H1 (cell line): ENCODE measurements around the gene SULT1A4.
"Not testable (repeated sequence)": the region's sequence is repeated elsewhere in the genome, so short reads cannot be mapped to it uniquely, and the experiment has no call there.

Experiments
- EP300 ChIP-seq, 2 experiments: IDR thresholded peaks; 1 replicate in 1 of 2; 2 replicates in 1 of 2; pipeline ENCODE4 v1.6.1; 2011 to 2012; ENCODE audit warnings: low read depth in 2 of 2, low read length in 2 of 2, mild to moderate bottlenecking in 2 of 2, borderline replicate concordance in 1 of 2, inconsistent platforms in 1 of 2, moderate library complexity in 1 of 2
- JUN ChIP-seq: IDR thresholded peaks from 2 replicates; pipeline ENCODE4 v1.6.1; 2011; ENCODE audit warnings: low read depth, mild to moderate bottlenecking, improper control_type of control experiment, low read length
- KDM4A ChIP-seq: IDR thresholded peaks from one replicate; pipeline ENCODE4 v1.7.1; 2012; ENCODE audit warnings: low read depth, mild to moderate bottlenecking, moderate library complexity, low read length, inconsistent platforms; ENCODE audit not compliant: severe bottlenecking
- POLR2A ChIP-seq, 2 experiments: IDR thresholded peaks; 1 replicate in 1 of 2; 2 replicates in 1 of 2; pipeline ENCODE4 v1.6.1; 2011; ENCODE audit warnings: low read depth in 2 of 2, low read length in 2 of 2, mild to moderate bottlenecking in 2 of 2; ENCODE audit errors: control extremely low read depth in 1 of 2
- POLR2AphosphoS5 ChIP-seq: IDR thresholded peaks from 2 replicates; pipeline ENCODE4 v1.6.1; 2011; ENCODE audit warnings: low read depth, low read length
- RAD21 ChIP-seq, 2 experiments: IDR thresholded peaks in 1 of 2; conservative IDR thresholded peaks in 1 of 2; 2 replicates each; pipeline ENCODE4 v1.6.1; 2011; ENCODE audit warnings: low read depth in 2 of 2, low read length in 2 of 2, improper control_type of control experiment in 1 of 2, inconsistent platforms in 1 of 2, mild to moderate bottlenecking in 1 of 2, moderate library complexity in 1 of 2
- RXRA ChIP-seq: IDR thresholded peaks from 2 replicates; pipeline ENCODE4 v1.6.1; 2011; ENCODE audit warnings: low read depth, mild to moderate bottlenecking, low read length, moderate library complexity; ENCODE audit not compliant: insufficient read depth
- SP2 ChIP-seq: IDR thresholded peaks from 2 replicates; pipeline ENCODE4 v1.6.1; 2012; ENCODE audit warnings: mild to moderate bottlenecking, low read length, inconsistent platforms
- TCF12 ChIP-seq: IDR thresholded peaks from 2 replicates; pipeline ENCODE4 v1.6.1; 2011; ENCODE audit warnings: low read depth, mild to moderate bottlenecking, low read length
- TF ChIP-seq, protein P1 (sequence below), 3 experiments: IDR thresholded peaks; 1 replicate in 2 of 3; 2 replicates in 1 of 3; pipeline versions ENCODE4 v1.5.1 to v1.6.1; 2011; ENCODE audit warnings: low read length in 3 of 3, mild to moderate bottlenecking in 3 of 3, inconsistent platforms in 2 of 3, low read depth in 1 of 3, moderate library complexity in 1 of 3; ENCODE audit not compliant: insufficient read depth in 1 of 3; ENCODE audit errors: control extremely low read depth in 1 of 3
- TF ChIP-seq, protein P2 (sequence below): IDR thresholded peaks from 2 replicates; pipeline ENCODE4 v1.6.1; 2011; ENCODE audit warnings: low read depth, mild to moderate bottlenecking, low read length; ENCODE audit not compliant: insufficient read depth

DNA sequence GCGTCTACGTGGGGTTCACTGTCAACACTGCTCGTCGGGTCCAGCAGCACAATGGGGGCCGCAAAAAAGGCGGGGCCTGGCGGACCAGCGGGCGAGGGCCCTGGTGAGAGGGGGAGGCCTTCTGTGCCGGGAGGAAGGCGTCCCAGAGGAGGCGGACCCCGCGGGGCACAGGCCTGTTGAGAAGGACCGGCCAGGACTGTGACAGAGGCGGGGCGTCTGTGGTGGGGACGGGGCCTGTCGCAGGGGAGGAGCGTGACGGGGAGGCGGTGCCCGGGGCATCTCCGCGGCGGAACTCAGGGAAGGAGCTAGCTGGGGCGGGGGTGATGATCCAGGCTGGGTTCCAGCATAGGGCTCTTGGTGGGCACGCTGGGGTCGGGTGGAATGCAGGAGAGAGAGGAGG lies 4.9 kb upstream of the SULT1A4 start:
- not testable (repeated sequence) for TF ChIP-seq SP2; JUN; TCF12; EP300 (IDR thresholded peaks at IDR 0.05; ENCODE audit: borderline replicate concordance in 1 of 2, low read depth in 2 of 2, low read length in 2 of 2); RAD21 (IDR thresholded peaks at IDR 0.05 in 1 of 2, conservative IDR thresholded peaks at IDR 0.05 in 1 of 2; ENCODE audit: low read depth in 2 of 2, low read length in 2 of 2); POLR2AphosphoS5; RXRA; KDM4A; POLR2A (IDR thresholded peaks at IDR 0.05; ENCODE audit: control extremely low read depth in 1 of 2, low read depth in 2 of 2, low read length in 2 of 2)
- TF ChIP-seq, protein P1, sequence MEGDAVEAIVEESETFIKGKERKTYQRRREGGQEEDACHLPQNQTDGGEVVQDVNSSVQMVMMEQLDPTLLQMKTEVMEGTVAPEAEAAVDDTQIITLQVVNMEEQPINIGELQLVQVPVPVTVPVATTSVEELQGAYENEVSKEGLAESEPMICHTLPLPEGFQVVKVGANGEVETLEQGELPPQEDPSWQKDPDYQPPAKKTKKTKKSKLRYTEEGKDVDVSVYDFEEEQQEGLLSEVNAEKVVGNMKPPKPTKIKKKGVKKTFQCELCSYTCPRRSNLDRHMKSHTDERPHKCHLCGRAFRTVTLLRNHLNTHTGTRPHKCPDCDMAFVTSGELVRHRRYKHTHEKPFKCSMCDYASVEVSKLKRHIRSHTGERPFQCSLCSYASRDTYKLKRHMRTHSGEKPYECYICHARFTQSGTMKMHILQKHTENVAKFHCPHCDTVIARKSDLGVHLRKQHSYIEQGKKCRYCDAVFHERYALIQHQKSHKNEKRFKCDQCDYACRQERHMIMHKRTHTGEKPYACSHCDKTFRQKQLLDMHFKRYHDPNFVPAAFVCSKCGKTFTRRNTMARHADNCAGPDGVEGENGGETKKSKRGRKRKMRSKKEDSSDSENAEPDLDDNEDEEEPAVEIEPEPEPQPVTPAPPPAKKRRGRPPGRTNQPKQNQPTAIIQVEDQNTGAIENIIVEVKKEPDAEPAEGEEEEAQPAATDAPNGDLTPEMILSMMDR (IDR thresholded peaks at IDR 0.05; ENCODE audit: control extremely low read depth in 1 of 3, insufficient read depth in 1 of 3, low read depth in 1 of 3, low read length in 3 of 3), result not testable (repeated sequence)
- TF ChIP-seq, protein P2, sequence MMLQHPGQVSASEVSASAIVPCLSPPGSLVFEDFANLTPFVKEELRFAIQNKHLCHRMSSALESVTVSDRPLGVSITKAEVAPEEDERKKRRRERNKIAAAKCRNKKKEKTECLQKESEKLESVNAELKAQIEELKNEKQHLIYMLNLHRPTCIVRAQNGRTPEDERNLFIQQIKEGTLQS, result not testable (repeated sequence)
